ENCODE results near the gene CCDC102B.
"Not testable (repeated sequence)": the region's sequence is repeated elsewhere in the genome, so short reads cannot be mapped to it uniquely, and the experiment has no call there.

The CCDC102B gene

DNA sequence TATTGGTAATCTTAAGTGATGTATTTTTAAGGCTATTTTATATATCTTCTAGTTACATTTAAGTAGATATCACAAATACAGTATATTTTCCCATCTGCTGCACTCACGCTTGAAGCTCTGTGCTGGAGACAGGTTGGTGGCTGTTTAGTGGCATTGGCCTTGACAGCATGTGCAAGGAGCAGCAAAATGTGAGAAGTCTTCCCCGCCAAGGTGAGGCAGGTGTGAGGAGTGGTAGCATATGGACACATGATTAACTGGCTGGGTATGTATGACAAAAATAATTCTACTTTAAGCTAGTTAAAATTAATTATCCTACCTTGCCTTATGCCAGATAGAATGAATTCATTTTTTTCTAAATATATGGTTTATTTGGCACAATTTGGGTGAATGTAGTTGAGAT, 117.2 kb downstream of the CCDC102B start:
- no peak for DNase-seq (ENCODE audit: low spot score)

DNA sequence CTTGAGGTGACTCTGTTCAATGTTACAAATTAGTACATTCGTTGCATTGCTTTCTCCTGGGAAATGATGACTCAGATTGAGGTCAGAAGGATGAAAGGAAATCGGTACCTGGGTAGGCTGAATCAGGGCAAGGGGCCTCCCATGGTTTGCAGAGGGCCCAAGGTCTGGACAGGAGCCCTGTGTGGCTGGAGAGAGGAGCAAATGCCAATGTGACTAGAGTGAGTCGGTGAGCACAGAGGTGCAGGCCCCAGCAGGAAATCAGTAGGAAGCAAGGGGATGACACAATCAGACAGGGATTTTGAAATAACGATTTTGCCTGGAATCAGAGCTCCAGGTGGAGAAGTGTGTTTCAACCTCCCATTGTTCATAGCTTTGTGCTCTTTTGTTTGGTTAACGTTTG, 118.9 kb downstream of the CCDC102B start:
- DNase-seq (ENCODE audit: low spot score) = no peak

DNA sequence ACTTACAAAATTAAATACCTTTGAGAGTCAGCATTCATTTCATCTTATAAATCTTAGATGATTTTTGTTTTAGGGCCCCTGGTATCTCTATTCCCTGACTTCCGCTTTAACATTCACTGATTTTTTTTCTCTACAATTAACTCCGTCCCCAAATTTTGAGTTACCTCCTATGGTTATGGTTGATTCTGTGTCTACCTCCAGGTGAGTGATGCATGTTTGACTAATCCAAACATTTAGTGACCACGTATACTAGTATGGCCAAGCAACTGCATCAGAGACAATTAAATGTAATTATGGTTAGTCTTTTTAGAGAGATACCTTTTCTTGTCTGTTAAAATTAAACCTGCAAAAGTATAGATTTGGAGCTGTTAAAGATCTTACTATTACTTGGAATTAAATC, 120.3 kb downstream of the CCDC102B start:
- no peak for DNase-seq (ENCODE audit: low spot score)

DNA sequence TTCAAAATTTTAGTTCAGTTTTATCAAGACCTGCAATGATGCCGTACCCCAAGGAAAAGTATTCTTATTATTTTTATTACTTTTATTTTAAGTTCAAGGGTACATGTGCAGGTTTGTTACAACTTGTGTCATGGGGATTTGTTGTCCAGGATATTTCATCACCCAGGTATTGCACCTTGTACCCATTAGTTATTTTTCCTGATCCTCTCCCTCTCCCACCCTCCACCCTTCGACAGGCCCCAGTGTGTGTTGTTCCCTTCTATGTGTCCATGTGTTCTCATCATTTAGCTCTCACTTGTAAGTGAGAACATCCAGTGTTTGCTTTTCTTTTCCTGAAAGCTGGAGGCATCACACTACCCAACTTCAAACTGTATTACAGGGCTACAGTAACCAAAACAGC, 122.0 kb downstream of the CCDC102B start:
- no peak for DNase-seq (ENCODE audit: low spot score)

DNA sequence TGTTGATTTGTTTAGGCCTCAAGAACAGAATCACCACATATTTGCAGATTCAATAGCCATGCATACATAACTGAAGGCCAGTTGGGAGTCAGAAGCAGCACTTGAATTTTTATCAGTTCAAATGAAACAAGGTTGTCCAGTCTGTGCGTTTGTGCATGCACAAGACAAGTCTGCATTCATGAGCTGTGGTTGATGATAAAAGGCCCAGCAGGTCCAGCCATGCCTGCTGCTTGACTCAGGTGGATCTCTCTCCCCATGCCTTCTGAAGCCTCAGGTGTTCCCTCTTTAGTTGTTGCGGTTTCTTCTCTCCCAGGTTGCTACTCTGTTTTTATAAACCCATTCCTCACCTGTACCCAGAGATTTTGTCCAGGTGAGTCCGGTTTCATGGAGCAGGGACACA, 124.5 kb downstream of the CCDC102B start:
- DNase-seq (ENCODE audit: low spot score) = no peak

DNA sequence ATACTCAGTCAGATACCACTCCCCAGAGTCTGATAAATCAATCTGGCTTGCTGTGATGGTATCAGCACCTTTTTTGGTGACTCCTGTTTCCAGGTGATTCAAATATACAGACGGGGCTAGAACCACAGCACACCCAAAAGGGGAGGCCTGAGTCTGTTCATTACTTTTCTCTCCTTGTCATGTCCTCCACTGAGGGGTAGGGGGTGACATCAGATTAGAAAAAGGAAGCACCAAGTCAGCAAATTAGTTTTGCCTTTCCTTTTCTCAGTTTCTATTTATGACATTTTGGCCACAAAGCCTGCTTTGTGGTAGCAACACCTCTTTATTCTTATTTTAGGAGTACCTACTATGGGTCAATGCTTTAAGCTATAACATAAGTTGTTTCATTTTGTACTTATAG, 127.4 kb downstream of the CCDC102B start:
- peak; percentile 17 for DNase-seq (ENCODE audit: low spot score)

DNA sequence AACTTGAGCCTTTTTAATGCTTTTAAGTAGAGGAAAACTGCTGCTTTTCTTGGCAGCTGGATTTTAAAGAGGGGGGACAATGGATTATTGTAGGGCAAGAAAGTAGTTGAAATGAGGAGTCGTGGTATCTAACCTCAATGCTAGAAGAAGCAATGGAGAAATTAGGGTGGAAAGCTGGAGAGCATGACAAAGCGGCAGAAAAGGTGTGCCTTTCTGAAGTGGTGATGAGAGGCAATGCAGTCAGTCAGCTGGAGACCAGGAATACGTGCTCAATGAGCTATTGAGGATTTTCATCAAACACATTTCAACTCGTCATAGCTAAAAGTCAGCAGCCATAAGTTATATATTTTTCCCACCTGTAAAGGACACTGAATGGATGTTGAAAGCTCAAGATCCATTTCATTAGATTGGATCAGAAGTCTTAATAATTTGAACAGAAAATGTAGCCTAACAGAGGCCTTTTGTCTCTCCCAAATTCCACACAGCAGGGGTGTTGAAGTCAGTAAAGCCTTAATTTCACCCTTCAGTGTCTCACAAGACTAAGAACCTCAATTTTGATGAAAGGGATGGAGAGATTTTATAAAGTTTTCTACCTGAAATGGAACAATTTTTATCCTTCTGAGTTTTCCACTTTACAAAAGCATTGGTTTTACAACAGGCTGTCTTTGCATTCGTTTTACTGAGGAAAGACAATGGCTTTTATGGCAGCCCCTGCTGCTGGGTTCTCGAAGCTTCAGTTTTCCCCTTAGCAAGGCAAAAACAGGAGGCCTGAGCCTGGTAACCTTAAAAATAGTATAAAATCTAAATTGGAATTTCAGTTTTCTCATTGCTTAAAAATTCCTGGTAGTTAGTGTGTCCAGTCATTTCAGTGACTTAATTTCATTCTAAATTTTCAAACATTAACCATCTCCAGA, 131.1 kb downstream of the CCDC102B start:
- no peak for DNase-seq (ENCODE audit: low spot score)

DNA sequence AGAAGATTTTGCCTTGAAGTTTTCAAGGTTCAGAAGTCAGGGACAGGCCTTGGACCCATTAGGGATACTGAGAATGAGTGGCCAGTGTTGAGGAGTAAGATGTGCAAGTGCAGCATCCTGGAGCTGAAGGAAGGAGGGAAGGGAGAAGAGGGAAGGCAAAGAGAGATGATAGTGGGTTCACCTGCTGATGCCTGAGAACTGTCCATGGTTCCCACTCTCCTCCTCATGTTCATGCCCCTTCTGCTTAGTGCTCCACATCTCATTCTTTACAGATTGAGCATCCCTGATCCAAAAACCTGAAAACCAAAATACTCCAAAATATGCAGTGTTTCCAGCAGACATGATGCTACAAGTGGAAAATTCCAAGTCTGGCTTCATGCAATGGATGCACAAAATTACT, 137.8 kb downstream of the CCDC102B start:
- DNase-seq (ENCODE audit: low spot score) = no peak

DNA sequence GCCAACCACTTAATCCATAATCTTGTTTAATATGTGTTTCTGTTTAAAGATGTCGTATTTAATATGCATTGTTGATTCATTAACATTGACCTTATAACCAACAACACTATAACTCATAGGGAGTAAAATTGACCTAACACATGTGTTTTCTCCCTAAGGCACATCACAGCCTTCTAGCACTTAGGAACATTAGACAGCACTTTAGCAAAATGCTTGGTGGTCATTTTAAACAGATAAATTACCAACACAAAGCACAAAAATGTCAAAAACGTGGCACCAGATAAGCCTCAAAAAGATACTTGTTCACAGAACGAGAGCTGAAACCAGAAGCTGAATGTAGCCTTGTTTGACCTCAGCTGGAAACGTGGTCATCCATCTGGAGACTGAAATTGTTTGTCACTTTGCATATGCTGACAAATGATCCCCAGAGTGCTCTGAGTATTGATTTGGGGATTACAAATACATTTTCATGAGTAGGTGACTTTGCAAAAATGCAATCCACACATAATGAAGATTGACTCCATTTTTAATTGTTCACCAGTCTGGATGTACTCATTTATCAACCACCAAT, 139.2 kb downstream of the CCDC102B start:
- no peak for DNase-seq (ENCODE audit: low spot score)

DNA sequence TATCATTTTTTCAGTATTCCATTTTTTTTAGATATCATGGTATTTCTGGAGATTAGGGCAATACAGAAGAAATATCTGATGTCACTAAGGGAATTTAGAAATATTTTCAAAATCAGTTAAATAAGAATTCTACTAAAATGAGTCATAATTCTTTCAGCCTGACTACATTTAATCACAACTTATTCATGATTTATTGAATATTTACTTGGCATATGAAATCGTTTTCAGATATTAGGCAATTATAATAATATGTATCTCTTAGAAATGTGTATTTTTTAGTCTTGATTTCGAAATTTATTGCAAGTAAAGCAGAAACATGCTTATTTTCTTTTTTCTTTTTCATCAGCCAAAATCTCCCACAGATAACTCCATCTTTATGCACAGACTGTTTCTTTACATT, 142.2 kb downstream of the CCDC102B start:
- no peak for DNase-seq (ENCODE audit: low spot score)

DNA sequence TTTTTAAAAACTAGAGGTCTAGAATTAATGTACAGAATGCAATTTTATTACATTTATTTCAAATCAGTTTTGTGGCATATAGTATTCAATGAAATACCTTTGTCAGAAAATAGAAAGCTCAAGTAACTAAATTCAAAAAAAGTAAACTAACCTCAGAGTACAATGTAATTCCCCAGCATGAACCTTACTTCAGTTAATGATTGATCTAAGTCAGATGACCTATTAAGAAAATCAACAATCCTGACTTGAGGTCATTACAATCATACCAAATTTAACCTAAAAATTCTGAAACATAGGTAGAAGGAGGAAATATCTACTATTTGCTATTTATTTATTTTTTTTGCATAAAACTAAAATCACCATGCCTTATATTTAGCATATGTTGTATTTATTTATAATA, 142.9 kb downstream of the CCDC102B start:
- DNase-seq (ENCODE audit: low spot score) = no peak

DNA sequence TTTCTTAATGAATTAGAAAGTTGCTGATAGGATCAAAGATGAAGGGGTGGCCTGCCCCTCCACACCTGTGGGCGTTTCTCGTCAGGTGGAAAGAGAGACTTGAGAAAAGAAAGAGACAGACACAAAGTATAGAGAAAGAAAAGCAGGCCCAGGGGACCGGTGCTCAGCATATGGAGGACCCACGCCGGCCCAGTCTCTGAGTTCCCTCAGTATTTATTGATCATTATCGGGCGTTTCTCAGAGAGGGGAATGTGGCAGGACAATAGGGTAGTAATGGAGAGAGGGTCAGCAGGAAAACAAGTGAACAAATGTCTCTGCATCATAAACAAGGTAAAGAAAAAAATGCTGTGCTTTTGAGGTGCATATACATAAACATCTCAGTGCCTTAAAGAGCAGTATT, 144.3 kb downstream of the CCDC102B start:
- no peak for DNase-seq (ENCODE audit: low spot score)

DNA sequence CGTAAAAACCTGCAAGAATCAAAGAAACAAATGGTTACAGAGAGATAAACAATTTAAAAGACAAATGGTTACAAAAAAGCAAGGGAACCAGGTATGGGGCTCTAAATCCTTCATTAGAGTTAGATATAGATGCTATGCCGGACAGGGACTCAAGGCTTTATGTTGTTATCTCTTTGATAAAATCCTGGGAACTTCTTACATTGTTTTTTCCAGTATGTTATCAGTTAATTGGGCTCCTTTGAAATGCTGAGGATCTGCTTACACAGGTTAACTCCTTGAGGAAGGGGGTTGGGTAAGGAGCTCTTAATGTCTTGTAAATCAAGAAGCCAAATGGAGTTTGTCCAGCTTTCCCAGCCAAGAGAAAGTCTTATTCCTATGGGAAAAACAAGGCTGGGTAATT, 146.0 kb downstream of the CCDC102B start:
- not testable (repeated sequence) for DNase-seq (ENCODE audit: low spot score)

DNA sequence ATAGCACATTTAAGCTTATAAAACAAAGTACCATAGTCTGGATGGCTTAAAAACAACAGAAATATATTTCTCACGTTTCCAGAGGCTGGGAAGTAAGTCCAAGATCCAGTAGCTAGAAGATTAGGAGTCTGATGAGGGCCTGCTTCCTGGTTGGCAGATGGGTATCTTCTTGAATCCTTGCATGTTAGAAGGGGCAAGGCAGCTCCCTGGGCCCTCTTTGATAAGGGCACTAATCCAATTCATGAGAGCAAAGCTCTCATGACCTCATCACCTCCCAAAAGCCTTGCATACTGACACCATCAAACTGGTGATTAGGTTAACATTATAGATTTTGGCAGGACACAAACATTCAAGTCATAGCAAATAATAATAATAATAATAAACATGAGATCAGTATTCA, 146.4 kb downstream of the CCDC102B start:
- no peak for DNase-seq (ENCODE audit: low spot score)

DNA sequence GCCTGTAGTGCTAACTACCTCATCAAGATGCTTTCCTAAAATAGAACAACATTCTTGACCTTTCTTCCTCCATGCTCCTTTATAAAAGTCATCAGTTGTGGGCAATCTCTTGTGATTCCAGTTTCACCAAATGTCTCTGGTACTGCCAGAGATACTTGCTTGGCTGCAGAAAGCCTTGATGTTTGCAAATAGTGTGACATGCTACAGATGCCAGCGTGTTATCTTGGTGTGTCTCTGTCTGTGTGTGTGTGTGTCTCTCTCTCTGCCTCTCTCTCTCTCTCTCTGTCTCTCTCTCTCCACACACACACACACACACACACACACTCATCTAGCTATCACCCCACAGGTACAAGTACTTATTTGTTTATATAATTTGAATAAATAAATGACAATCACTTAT, 146.9 kb downstream of the CCDC102B start:
- DNase-seq (ENCODE audit: low spot score) = no peak

DNA sequence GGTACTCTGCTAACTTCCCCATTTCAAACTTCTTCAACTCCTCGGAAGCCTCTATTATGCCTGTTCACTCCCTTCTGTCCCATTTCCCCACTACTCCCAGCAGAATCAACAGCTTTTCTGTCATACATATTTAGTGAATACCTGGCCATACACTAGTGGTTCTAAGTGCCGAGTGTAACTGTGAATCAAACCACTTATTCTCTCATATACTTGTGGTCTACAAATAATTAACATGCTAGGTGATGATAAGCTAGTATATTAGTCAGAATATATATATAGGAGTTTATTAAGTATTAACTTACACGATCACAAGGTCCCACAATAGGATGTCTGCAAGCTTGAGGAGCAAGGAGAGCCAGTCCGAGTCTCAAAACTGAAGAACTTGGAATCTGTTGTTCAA, 150.7 kb downstream of the CCDC102B start:
- no peak for DNase-seq (ENCODE audit: low spot score)

DNA sequence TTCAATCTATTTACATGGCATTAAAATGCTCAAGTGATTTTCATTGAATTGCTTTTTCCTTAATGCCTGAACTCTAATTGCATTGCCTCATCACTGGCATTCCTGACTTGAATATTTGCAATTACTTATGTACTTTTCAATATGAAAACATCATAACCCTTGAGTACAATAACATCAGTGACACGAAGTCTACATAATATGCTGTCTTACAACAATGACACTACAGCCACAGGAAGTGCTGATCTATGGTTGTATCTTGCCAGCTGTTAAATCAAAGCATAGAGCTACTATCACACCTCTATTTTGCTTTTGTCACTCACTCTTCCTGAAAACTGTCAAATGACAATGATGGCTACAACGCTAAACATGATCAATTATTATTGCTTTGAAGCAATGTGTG, 156.9 kb downstream of the CCDC102B start:
- DNase-seq (ENCODE audit: low spot score) = no peak

DNA sequence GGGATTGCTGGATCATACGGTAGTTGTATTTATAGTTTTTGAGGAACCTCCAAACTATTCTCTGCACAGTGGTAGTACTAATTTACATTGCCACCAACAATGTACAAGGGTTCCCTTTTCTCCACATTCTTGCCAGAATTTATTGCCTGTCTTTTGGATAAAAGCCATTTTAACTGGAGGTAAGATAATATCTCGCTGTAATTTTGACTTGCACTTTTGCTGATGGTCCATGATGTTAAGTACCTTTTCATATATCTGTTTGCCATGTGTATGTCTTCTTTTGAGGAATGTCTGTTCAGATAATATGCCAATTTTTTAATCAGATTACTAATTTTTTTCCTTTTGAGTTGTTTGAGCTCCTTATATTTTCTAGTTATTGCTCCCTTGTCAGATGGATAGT, 158.8 kb downstream of the CCDC102B start:
- no peak for DNase-seq (ENCODE audit: low spot score)

DNA sequence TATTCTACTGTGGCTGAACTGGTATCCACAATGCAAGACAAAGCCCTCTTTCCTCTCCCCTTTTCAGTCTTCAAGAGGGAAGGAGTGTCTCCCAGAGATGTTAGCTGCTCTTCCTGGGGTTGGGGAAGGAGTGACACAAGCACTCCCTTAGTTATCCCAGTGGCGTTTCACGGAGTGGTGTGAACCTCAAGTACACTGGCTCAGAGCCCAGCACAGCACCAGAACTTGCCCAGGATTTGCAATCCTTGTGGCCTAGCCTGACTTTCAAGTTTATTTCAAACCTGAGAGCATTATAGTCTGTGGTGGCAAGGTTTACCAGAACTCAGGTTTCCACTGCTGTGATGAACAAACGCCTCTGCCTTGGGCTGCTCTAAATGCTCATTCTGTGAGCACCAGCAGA, 162.5 kb downstream of the CCDC102B start:
- no peak for DNase-seq (ENCODE audit: low spot score)

DNA sequence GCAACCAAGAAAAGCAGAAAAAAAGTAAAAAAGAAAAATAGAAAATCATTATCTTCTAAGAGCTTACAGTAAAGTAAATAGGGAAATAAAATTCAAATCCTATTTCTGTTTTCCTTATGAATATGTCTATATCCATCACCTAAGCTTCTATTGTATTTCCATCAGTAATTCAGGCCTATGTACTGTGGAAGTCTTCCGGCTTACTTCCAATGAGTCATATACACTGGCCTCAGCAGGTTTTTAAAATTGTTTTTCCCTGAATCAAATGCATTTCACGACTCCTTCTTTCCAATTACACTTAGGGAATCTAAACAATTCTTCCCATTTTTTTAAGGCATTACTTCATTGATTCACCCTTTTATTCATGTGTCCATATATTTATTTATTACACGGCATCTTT, 164.7 kb downstream of the CCDC102B start:
- DNase-seq (ENCODE audit: low spot score) = no peak

DNA sequence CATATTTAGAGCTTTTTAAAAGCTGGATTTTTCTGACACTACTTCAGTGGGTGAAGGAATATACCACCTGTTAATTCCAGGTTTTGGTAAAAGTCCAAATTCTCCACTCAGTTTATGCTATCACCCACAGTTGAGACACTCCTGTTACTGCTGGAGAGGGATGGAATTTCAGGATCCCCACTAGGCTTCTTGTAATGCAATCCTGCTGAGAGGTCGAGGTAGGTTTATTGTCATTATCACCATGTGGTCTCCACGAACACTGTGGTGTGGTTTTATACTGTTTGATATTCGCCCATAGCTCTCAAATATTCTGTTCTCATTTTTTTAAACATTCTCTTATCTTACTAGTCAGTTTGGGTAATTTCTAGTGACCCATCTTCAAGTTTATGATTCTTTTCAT, 167.9 kb downstream of the CCDC102B start:
- DNase-seq (ENCODE audit: low spot score) = no peak

DNA sequence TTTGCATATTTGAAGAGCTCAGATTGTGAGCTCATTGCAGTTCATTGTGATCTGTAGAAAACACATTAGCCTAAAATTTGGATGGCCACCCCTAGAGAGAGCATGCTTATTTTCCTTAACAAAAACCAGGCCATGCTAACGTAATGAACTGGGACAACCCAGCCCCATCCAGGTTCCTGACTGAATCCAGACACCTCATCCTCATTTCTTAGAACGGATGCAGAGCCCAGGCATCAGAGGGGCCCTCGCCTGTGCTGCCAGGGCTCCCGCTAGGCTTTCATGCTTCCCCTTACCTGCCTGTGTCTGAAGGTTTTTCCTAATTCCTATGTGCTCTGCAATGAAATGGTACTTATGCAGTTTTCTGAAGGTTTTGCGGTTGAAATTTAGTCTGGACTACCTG, 171.1 kb downstream of the CCDC102B start:
- no peak for DNase-seq (ENCODE audit: low spot score)

DNA sequence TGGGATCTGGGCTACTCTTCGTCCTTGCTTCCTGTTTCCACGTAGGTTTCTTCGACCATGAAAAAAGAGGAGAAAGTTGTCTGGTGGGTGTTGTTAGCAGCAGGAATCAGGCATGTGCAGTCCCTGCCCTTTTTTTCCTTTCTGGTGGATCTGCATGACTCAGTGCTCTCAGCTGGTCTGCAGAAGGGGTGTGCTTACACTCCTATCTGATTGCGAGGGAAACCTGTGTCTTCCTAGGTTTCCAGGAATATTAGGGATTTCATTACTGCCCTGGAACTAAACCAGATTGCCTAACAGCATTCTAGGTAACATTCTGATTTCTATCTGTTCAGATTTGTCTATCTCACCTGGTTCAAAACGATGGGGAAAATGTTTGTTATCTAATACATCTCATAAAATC, 174.3 kb downstream of the CCDC102B start:
- DNase-seq (ENCODE audit: low spot score) = no peak

DNA sequence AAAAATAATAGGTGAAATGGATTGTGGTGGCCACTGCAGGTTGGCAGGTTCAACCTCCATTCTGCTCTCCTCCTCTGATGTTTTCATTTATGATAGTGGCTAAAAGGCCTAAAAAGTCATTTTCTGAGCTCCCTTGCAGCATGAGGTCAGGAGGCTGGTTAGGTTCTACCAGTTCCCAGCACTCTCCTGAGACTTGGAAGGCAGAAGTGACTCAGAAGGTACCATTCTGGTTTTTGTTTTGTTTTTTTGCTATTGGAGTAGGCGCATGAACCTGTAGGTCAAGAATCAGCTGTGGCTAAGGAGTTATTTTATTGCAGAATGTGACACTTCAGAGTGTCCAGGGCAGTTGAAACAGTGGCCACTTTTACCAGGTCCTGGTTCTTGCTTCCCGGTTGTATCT, 181.9 kb downstream of the CCDC102B start:
- no peak for DNase-seq (ENCODE audit: low spot score)
